Thyroid gland (tissue), 4 donors: Measurements from ENCODE around the gene KRTAP4-5.

Experiments used
- CTCF ChIP-seq, 6 experiments: fragments of 200-600 bp in 3 of 6; fragments of 450-650 bp in 3 of 6; sonication (generic) in 3 of 6; IDR thresholded peaks; one replicate each; pipeline ENCODE4 v1.5.1; 2016 to 2019; ENCODE audit warnings: antibody characterized with exemption in 6 of 6, mild to moderate bottlenecking in 2 of 6, inconsistent platforms in 1 of 6, moderate library complexity in 1 of 6
- POLR2A ChIP-seq, 2 donors: fragments of 450-650 bp; IDR thresholded peaks; one replicate each; pipeline ENCODE4 v1.6.1; 2017; ENCODE audit warnings: antibody characterized with exemption in 2 of 2, mild to moderate bottlenecking in 2 of 2, moderate library complexity in 1 of 2

- TF ChIP-seq CTCF (IDR thresholded peaks at IDR 0.05): no peak
- no peak for TF ChIP-seq POLR2A (IDR thresholded peaks at IDR 0.05)
These were observed 23.2 kb downstream of the KRTAP4-5 start for GRCh38 chr17:41126412-41126811.
